A673 (cell line): ENCODE results near the gene TBC1D19. TPM values are rescaled to one million over a fixed set of nuclear protein-coding genes. Genes with fewer than 3 reads are reported as not detected.
"Not testable (repeated sequence)": the region's sequence is repeated elsewhere in the genome, so short reads cannot be mapped to it uniquely, and the experiment has no call there.

Experiments
- BruUV-seq: library from RNA; stranded (reverse); fragments of 400-500 nt; replicated peaks from 2 replicates; lab custom pipeline; 2021; lab: Mats Ljungman, UMichigan
- CTCF ChIA-PET: fragments of 300-600 bp; sonication (Branson Sonifier 250); formaldehyde crosslinking; loops from one replicate; lab custom pipeline; 2022; ENCODE audit warnings: antibody characterized with exemption; lab: Charles Lee
- POLR2A ChIA-PET: fragments of 300-600 bp; sonication (Branson Sonifier 250); formaldehyde crosslinking; loops from one replicate; lab custom pipeline; 2022; ENCODE audit warnings: antibody characterized with exemption; ENCODE audit not compliant: low non-redundant PET; lab: Charles Lee
- DNase-seq: peaks from one replicate; pipeline ENCODE4 v3.0.0-alpha.2; 2015; ENCODE audit warnings: low spot score
- H3K27ac ChIP-seq: fragments of 200-600 bp; sonication (generic); 2 replicates; pipeline ENCODE4 v1.5.1; 2016; ENCODE audit warnings: mixed run types, low read depth, mild to moderate bottlenecking, mixed read lengths, antibody characterized with exemption, low read length; ENCODE audit not compliant: poor library complexity, severe bottlenecking
- H3K27me3 ChIP-seq: fragments of 200-600 bp; sonication (generic); replicated peaks from 2 replicates; pipeline ENCODE4 v1.6.1; 2017; ENCODE audit warnings: mixed run types, low read depth, mild to moderate bottlenecking, mixed read lengths, antibody characterized with exemption, low read length; ENCODE audit not compliant: insufficient read depth, poor library complexity
- H3K36me3 ChIP-seq: fragments of 200-600 bp; sonication (generic); 2 replicates; pipeline ENCODE4 v1.6.1; 2016; ENCODE audit warnings: mixed run types, mild to moderate bottlenecking, mixed read lengths, antibody characterized with exemption, low read length; ENCODE audit not compliant: insufficient read depth, poor library complexity, severe bottlenecking
- H3K4me1 ChIP-seq: fragments of 200-600 bp; sonication (generic); 2 replicates; pipeline ENCODE4 v1.6.1; 2017; ENCODE audit warnings: mixed run types, mild to moderate bottlenecking, mixed read lengths, antibody characterized with exemption, low read length; ENCODE audit not compliant: insufficient read depth, poor library complexity, severe bottlenecking
- H3K4me3 ChIP-seq: fragments of 200-600 bp; sonication (generic); 2 replicates; pipeline ENCODE4 v1.5.1; 2016; ENCODE audit warnings: low read depth, mixed run types, mild to moderate bottlenecking, mixed read lengths, low read length; ENCODE audit not compliant: poor library complexity, severe bottlenecking
- H3K9me3 ChIP-seq: fragments of 200-600 bp; sonication (generic); 2 replicates; pipeline ENCODE4 v1.6.1; 2016; ENCODE audit warnings: mixed run types, low read depth, mild to moderate bottlenecking, mixed read lengths, antibody characterized with exemption, low read length; ENCODE audit not compliant: poor library complexity, severe bottlenecking
- EZH2 ChIP-seq: fragments of 200-600 bp; sonication (generic); IDR thresholded peaks from 2 replicates; pipeline ENCODE4 v1.6.1; 2017; ENCODE audit warnings: borderline replicate concordance, low read depth, mild to moderate bottlenecking, mixed read lengths, antibody characterized with exemption, low read length; ENCODE audit not compliant: poor library complexity, severe bottlenecking
- intact Hi-C: fragments of 100-400 bp; cut with micrococcal nuclease; formaldehyde crosslinking; loops from one replicate; pipeline ENCODE4 v1.10.0; 2022; ENCODE audit not compliant: unreplicated experiment
- total RNA-seq: library from RNA; stranded (reverse); gene quantifications from 2 replicates; pipeline ENCODE4 v1.2.3, GENCODE V29; 2021
- TF ChIP-seq, protein P1 (sequence below): fragments of 300-800, 200-600 bp; sonication (generic); conservative IDR thresholded peaks from 2 replicates; pipeline ENCODE4 v1.5.1; 2017; ENCODE audit warnings: low read depth, mild to moderate bottlenecking, antibody characterized with exemption, low read length, moderate library complexity, mixed read lengths

The TBC1D19 gene
- total RNA-seq, 1 experiment from 2014 or later, result 9.9 TPM

DNA sequence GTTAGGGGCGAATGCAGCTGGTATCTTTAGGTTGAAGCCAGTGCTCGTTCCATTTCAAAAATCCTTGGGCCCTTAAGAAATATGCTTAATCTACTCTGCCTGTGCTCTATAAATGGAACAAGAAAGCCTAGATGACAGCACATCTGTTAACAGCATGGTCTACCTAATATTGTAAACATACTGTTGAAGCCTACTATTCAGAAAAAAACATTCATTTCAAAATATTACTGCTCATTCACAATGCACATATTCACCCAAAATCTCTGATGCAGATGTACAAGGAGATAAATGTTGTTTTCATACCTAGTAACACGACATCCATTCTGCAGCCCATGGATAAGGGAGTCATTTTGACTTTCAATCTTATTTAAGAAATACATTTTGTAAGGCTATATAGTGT is 106.6 kb downstream of the TBC1D19 start:
- CTCF ChIA-PET, result no interaction called here
- no peaks in the 10 kb centered on the region for H3K36me3 ChIP-seq
- POLR2A ChIA-PET, result no interaction called here
- no peaks in the 10 kb centered on the region for H3K4me1 ChIP-seq
- intact Hi-C loops, result no loop called here
- no TSS peak for BruUV-seq
- H3K9me3 ChIP-seq, result no peaks in the 10 kb centered on the region
- no peaks in the 10 kb centered on the region for H3K27me3 ChIP-seq
- no peak for DNase-seq
- no peak overlapping the region for H3K4me3 ChIP-seq
- H3K27ac ChIP-seq, result no peak overlapping the region
- no peak for TF ChIP-seq EZH2
- TF ChIP-seq, protein P1, sequence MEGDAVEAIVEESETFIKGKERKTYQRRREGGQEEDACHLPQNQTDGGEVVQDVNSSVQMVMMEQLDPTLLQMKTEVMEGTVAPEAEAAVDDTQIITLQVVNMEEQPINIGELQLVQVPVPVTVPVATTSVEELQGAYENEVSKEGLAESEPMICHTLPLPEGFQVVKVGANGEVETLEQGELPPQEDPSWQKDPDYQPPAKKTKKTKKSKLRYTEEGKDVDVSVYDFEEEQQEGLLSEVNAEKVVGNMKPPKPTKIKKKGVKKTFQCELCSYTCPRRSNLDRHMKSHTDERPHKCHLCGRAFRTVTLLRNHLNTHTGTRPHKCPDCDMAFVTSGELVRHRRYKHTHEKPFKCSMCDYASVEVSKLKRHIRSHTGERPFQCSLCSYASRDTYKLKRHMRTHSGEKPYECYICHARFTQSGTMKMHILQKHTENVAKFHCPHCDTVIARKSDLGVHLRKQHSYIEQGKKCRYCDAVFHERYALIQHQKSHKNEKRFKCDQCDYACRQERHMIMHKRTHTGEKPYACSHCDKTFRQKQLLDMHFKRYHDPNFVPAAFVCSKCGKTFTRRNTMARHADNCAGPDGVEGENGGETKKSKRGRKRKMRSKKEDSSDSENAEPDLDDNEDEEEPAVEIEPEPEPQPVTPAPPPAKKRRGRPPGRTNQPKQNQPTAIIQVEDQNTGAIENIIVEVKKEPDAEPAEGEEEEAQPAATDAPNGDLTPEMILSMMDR, result no peak

DNA sequence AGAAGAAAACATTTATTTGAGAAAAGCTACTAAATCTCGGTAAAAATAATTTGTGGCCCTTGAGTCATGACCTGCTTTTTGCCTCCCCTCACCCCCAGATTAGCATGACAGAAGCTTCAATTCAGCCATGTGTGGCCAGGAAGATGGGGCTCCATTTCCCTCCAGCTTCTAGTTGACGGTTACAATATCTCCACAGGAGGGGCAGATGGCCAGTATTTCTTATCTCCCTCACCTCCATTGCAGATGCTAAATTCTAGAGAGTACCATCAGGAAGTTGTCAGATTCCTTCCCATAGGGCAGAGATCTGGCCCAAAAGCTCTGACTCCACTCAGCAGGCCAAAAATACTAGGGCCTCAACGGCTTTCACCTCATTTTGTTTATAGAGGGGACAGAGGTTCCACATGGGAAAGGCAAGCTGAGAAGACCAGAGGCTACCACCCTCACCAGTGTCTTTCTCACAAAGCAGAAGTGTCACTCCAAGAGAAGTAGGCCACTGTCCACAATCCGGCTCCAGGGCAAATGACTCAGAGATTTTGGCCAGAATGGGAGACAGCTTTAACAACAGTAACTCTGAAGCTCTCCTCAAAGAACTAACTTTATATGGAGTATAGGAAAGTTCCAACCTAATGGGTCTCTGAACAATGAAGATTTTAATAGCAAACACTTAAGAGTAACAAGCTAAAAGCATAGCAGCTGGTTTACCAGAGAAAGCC is 108.3 kb downstream of the TBC1D19 start:
- CTCF ChIA-PET, result no interaction called here
- no peak for DNase-seq
- no peak for TF ChIP-seq EZH2
- TF ChIP-seq, protein P1, result no peak
- Histone ChIP-seq H3K36me3 (no peaks in the 10 kb centered on the region), H3K4me3 (no peak overlapping the region), H3K27ac (no peak overlapping the region), H3K4me1 (no peaks in the 10 kb centered on the region), H3K27me3 (no peaks in the 10 kb centered on the region), H3K9me3 (no peaks in the 10 kb centered on the region)
- POLR2A ChIA-PET, result no interaction called here
- intact Hi-C loops, result no loop called here
- no TSS peak for BruUV-seq

DNA sequence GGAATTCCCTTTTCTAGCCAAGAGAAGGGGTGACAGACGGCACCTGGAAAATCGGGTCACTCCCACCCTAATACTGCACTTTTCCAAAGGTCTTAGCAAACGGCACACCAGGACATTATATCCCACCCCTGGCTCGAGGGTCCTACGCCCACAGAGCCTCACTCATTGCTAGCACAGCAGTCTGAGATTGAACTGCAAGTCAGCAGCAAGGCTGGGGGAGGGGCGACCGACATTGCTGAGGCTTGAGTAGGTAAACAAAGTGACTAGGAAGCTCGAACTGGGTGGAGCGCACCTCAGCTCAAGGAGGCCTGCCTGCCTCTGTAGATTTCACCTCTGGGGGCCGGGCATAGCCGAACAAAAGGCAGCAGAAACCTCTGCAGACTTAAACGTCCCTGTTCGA is 110.2 kb downstream of the TBC1D19 start:
- DNase-seq, H3K27me3 ChIP-seq, H3K9me3 ChIP-seq, POLR2A ChIA-PET, H3K4me1 ChIP-seq, H3K27ac ChIP-seq, H3K4me3 ChIP-seq, BruUV-seq, CTCF ChIA-PET, H3K36me3 ChIP-seq, intact Hi-C loops: not testable (repeated sequence)

DNA sequence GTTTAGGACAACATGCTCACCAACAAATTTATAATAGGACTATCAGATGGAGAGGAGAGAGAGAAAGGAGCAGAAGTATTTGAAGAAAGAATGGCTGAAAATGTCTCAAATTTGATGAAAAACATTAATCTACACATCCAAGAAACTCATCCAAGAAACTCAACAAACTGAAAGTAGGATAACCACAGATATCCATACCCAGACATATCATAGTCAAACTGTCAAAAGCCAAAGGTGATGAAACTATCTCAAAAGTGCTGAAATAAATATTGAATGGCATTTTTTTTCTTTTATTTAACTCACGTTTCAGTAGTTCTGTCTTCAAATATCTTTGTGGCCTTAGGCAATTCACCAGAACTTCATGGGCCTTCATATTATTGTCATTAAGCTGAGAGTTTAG is 116.2 kb downstream of the TBC1D19 start:
- H3K27me3 ChIP-seq, result no peaks in the 10 kb centered on the region
- intact Hi-C loops, result no loop called here
- no peaks in the 10 kb centered on the region for H3K4me1 ChIP-seq
- CTCF ChIA-PET, result no interaction called here
- no peak for DNase-seq
- H3K9me3 ChIP-seq, result no peaks in the 10 kb centered on the region
- TF ChIP-seq EZH2, result no peak
- TF ChIP-seq, protein P1, result no peak
- POLR2A ChIA-PET, result no interaction called here
- H3K36me3 ChIP-seq, result no peaks in the 10 kb centered on the region
- no peak overlapping the region for H3K4me3 ChIP-seq
- no TSS peak for BruUV-seq
- H3K27ac ChIP-seq, result no peak overlapping the region
